CD4-positive, alpha-beta T cell treated with Interleukin-15 for 4 hours (primary cell): Measurements from ENCODE around the gene GBA2.
A peak's percentile ranks its signal among the peaks of the same experiment; 100 is the strongest.

Experiments used
- DNase-seq: peaks from one replicate; pipeline ENCODE4 v3.0.0-alpha.2; 2020; ENCODE audit warnings: low spot score

Gene GBA2

DNA sequence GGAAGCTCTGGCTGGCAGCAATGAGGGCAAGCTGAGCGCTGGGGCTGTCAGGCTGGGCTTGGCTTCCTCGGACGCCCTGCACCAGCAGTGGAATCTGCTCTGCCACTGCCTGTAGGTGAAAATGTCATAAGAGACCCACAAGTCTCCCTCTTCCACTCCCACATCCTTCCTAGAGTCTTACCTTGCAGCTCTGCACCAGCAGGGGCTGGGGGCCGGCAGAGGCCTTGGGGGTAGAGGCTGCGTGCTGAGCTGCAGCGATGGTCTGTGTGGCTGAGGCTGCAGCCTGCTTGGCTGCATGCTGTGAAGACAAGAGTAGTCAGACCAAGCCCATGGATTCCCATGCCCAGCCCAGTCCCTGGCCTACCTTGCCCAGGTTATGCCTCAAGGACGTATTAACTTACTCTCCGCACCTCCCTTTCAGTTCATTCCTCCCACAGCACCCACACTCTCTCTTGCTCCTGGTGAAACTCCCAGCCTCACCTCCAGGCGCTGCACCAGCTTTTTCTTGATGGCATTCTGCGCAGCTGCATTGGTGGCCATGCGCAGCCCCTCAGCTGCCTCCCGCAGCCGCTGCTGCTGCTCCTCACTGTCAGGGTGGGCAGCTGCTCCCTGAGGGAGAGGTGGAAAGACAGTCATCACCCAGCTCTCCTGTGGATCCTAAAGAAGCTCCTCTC, 34.3 kb downstream of the GBA2 start:
- no peak for DNase-seq

DNA sequence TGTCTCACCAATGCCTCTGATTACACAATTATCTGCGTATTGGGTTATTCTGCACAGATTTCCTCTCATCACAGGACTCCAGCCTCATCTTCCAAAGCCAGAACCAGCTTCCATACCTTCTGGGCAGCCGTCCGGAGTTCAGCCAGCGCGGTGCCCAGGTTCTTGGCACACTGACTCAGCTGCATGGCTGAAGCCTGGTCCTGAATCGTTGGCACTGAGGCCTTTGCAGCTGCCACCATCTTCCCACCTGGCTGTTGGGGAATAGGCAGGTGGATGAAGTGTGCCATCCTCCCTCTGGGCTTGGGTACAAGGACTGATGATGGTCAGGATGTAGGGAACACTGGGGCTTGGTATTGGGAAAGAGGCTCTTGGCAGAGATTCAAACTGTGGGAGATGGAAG, 34.9 kb downstream of the GBA2 start:
- DNase-seq = no peak

DNA sequence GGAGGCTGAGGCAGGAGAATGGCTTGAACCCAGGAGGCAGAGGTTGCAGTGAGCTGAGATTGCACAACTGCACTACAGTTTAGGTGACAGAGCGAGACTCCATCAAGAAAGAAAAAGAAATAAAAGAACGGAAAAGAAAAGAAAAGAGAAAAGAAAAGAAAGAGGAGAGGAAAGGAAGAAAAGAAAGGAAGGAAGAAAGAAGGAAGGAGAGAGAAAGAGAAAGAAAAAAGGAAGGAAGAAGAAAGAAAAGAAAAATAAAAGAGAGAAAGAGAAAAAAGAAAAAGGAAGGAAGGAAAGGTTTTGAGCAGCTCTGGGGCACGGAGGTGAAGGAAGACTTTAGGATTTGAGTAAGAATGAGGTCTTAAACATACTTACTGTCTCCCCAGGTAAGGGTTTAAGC, 35.5 kb downstream of the GBA2 start:
- DNase-seq = no peak

DNA sequence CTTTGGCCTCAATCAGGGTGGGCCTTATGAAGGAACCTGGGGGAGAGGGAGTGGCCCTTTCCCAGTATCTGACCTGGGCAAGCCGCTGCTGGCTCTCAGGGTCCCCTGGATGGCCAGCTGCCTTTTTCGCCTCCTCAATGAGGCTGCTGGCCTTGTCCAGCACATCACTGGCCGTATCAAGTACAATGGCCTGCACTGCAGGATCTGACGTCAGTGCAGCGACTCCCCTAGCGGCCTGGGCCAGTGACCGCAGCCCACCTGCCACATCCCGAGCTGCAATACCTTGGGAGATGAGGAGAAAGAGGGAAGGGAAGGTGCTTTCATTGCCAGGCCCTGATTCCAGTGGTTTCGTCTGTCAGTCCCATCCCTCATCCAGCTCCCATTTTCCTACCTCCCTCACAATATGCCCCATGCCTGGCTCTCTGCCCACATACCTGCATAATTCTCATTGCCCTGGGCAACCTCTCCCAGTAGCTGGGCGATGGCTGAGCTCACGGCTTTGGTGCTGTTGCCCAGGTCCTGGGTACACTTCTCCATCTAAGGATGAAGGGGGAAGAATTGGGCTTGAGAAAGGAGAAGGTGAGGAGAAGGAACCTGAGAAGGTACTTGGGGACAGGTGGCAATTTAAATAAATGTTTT, 36.1 kb downstream of the GBA2 start:
- no peak for DNase-seq

DNA sequence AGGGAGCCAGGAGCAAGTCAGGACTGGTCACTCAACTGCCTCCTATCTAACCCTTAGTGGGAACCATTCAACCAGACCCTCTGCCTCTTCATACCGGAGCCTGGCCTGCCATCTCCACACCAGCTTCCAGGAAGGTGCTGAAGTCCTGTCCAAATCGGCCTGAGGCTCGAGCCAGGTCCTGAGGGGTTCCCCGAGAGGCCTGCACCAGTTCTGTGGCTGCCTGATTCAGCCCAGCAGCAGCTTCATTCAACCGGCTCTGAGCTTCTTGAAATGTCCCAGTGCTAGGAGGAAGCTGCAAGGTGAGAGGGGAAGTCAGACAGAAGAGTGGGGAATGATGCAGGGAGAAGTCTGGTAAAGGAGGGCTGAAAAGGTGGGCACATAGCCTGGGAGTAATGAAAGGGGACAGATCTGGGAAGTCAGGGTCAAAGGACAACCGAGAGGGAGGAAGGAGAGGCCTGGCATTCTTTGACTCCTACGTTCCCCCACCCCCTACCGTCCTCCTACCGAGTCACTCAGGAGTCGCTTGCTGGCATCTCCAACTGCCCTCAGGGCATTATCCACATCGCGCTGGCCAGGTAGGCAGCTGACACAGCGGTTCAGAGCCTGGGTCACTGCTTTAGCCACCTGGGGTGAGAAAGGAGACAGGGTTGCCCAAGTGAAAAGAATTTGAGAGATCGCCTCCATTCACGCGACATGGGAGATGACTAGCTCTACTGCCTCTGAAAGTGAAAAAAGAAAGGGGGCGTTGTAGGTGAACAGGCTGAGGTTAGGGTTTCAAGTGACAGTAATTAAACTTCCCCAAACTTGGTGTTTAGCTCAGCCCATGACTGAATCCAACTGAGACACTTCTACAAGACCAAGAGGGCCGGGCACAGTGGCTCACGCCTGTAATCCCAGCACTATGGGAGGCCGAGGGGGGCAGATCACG, 37.3 kb downstream of the GBA2 start:
- no peak for DNase-seq

DNA sequence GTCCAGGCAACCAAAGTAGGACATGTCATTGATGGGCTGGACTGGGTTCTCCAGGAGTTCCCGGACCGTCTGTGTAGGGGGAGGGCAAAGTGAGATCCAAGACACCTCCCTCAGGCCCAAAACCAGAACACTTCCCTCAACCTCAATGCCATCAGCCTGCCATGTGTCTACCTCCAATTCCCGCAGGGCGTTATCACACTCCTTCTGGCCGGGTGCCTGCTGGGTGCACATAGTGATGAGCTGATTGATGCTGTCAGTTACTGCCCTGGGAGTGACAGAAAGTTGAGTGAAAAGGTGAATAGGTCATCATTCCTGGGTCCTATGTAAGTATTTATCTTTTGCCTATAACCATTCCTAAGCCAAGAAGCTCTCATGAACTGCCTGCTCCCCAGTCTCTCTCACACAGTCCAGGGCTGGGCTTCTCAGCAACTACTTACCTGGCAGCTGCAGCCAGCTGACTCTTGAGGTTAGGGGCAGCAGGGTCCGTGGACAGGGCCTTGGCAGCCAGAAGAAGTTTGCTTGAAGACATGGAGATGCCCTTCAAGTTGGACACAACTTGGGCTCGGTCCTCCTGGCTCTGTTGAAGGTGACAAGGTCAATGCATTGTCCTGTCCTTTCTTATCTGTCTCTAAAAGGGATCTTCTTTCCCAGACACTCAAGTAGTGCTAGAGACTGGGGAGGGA, 38.1 kb downstream of the GBA2 start:
- no peak for DNase-seq

DNA sequence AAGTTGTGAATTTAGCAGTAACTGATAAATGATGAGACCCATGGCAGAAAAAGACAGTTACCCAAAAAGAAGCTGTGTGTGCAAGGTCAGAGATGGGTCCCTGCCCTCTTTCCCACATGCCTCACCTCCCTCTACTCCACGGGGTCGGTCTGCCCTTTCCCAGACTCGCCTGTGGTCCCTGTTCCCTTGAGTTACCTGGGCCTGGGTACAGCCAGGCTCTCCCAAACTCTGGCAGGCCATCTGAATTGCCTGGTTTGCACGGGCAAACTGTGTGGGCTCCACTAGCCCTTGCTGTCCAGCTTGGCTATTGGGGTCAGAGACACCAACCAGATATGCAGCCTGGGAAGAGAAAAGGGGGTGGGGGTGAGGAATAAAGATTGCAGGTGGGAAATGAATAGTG, 40.9 kb downstream of the GBA2 start:
- DNase-seq = no peak

DNA sequence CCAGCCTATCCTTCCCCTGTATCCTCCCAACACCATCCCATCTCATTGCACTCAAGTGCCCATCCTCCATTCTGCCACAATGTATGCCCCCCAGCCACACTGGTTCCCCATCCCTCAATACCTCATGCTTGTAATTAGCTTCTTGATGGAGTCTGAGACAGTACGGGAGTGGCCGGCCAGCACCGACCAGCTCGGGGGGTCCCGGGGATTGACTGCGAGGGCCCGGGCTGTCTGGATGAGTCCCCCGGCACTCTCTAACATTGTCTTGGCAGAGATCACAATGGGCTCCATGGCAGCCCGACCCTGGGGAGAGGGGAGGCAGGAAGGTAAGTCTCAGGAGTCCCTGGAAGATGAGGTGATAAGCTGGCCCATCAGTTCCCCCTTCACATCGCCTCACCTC, 42.1 kb downstream of the GBA2 start:
- DNase-seq = no peak

DNA sequence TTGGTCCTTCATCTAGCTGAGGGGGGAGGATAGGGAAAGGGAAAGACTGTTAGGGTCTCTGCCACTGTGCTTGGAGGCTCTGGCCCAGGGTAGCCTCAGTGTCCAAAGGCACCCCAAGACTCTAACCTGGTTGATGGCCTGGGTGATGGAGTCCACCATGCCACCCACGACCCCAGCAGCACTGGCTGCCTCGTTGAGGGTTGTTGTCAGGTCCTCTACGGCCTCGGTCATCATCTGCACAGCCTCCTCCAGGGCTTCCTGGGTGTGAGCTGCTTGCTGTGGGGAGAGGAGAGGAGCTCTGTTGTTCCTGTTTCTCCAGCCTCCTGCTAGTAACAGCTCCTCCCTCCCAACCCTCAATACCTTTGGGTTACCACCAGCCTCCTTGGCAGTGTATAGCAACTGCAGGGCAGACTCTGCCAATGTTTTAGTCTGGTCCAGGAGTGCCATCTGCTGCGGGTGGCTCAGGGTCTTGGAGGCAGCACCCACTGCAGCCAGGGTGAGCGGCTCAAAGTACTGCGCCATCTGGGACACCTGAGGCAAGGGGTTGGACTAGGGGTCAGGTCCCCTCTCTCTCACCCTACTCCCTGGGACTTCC, 43.1 kb downstream of the GBA2 start:
- DNase-seq = no peak

DNA sequence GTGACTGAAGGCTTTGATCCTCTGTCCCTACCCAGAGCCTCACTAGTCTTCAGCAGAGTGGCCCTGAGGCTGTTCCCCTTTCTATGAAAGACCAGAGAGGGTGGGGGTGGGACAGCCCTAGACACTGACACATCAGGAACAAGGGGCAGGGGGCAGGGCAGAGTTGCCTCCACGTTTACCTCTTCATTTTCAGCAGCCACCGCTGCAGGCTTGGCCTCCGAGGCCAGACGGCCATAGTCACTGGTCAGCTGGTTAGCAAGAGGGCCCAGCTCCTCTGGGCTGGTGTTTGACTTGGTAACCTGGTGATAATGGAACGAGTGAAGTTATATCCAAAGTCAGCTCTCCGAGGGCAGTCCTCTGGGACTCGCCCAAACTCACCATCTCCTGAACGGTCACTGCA, 43.7 kb downstream of the GBA2 start:
- no peak for DNase-seq

DNA sequence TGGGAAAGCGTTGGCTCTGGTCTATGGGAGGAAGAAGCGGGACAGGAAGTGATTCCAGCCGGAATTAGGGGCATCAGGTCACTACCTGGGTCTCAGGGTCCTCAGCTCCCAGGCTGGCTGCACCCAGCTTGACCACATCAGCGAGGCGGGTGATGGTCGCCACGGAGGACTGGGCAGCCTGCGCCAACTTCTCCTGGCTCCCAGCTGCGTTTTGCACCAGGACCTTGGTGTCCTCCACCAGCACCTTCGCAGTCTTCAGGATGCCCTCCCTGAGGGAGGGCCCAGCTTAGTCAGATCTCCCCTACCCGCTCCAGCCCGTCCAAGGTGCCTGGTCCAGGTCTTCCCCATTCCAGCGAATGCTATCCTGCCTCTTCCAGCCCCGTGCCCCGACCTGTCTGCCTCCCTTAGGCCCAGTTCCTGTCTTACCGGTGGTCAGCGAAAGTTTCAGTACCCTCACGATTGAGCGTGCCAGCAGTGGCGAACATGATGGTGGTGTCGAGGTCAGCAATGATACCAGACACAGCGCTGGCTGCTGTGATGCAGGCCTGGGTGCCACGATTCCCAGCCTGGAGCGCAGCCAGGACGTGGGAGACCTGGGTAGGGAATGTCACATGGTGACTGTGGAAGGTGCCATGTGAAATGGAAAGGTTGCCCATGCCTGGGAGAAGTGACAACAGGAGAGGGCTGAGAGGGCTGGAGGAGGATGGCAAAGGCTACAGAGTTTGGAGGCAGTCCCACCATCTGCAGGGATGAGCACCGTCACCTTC, 44.9 kb downstream of the GBA2 start:
- DNase-seq = no peak

DNA sequence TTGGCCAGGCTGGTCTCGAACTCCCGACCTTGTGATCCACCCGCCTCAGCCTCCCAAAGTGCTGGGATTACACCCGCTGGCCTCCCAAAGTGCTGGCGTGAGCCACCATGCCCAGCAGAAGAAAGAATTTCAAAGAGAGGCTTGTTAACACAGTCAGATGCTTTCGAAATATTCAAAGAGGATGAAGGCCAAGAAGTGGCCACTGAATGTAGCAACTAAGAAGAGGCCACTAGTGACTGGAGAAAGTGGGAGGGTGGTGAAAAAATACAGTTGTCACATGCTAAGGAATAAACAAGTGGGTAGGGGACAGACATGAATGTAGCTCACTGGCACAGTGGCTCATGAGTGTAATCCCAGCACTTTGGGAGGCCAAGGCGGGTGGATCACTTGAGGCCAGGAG, 46.3 kb downstream of the GBA2 start:
- DNase-seq = no peak

DNA sequence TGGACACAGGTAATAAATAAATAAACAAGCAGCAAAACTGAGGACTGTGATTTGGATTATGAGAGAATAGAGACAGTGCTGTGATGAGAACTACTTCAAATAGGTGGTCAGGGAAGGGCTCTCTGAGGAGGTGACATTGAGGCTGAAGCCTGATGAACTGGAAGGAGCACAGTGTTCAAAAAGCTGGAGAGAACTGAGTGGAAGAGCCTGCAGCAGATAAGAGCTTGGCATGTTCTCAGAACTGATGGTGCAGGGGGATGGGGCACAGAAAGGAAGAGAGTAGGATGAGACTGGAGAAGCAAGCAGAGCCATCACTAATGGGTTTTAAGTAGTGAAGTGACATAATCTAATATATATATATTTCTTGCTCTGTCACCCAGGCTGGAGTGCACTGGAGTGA, 48.1 kb downstream of the GBA2 start:
- DNase-seq = no peak

DNA sequence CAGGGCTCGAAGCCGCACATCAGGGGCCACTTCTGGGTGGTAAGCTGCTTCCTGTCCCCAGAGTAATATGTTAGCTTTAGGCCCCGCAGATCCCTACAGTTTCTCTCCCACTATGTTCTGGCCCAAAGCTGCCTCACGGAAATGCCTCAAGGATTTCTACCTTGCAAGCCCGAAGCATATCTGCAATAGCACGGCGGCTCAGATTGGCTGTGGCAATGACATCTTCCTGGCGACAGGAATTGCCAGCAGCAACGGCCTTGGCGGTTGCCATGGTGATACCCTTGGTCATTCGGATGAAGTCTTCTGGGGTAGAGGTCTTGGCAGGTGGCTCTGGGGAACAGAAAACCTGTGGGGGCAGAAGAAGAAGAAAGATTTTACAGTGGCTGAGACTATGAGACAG, 49.0 kb downstream of the GBA2 start:
- no peak for DNase-seq

DNA sequence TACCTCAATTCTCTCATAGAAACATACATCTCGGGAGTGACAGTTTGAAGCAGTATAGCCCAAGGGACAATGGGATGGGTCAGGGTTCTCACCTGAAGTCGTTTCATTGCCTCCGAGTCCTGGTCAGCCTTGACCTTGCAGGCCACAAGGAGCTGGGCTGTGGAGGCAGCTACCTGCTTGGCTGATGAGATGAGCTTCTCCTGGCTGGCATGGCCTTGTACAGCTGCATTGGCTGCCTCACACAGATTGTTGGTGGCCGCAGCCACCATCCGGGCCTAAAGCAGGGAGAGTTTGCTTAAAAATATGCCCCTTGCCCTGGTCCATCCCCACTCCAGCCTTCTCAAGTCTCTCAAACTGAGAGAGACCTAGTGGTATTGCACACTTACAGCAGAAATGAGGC, 50.8 kb downstream of the GBA2 start:
- no peak for DNase-seq

DNA sequence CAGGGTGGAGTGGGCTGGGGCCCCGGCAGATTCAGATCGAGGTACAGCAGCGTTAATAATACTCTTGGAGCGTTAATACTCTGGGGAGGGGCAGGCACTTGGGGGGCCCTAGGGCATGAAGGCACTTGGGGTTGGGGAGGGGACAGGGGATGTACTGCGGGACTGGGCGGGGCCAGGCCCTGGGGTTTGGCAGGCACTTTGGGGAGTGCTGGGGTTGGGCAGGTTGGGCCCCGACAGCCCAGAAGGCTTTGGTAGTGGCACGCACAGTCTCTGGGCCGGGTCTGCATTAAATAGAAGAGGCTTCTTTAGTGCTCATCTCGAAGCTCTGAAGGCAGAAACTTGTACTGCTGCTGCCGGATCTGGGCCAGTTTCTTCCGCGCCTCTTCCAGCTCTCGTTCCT, 51.5 kb downstream of the GBA2 start:
- DNase-seq = no peak

DNA sequence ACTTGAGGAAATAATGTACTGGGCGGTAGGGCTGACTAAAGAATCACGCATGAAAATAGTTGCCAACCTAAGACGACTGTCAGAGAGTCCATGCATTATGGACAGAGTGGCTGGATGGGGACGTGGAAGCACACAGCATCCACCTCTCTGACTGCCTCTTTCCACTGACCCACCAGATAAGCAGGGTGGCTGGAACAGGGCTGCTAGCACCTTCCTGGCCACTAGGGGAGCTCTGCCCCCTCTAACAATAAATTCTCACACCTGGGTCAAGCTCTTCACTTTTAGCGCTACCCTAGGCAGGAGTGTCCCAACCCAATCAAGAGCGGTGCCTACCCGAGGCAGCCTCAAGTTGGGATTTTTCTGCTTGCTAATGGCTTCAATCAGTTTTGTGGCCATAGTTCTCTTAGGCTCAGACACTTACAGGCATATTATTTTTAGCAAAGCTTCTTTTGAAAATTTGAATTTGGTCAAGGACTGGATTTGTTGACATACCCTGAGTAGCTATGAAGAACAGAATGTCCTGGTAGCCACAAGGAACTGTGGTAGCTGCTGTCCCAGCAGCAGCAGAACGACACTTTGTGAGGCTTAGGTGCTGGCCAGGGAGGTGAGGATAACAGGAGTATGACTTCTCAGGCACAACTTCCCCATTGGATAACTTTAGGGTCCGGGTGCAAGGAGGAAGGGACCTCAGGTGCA, 52.4 kb downstream of the GBA2 start:
- DNase-seq = peak; percentile 59

DNA sequence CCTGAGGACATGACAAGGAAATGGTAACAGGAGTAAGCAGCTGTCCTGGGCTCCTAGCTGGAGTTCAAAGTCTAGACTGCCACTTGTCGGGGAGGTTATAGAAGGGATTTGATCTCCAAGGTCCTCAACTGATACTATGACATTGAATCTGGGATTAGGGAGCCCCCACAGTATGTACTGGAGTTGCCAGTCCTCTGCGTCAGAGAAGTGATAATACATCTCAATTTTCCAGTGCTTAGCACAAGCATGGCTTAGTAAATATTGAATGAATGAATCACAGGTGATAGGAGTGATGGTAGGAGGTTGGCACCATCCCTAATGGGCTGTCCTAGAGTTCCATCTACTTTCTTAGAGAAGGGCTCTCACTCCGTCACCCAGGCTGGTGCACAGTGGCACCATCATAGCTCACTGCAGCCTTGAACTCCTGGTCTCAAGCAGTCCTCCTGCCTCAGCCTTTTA, 53.1 kb downstream of the GBA2 start:
- DNase-seq = no peak

DNA sequence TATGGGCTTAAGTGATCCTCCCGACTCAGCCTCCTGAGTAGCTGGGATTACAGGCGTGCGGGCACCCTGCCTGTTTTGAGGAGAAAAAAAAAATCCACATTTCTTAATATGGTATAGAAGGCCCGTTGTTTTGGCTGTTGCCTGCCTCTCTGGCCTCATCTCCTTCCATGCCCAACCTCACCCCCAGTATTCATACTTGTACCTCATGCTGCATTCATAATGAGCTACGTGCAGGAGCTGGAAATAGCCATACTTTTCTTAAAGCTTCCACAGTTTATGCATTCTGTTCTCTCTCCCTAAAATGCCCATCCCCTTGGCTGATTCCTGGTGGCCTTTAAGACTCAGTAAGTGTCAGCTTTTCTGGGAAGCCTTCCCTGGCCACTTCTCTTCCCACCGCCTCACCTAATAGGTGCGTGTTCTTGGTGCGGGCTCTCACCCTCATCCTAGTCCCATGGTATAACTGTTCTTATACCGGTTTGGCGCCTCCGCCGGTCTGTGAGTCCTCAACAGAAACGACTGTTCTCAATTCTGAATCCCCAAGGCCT, 57.2 kb downstream of the GBA2 start:
- DNase-seq = no peak

DNA sequence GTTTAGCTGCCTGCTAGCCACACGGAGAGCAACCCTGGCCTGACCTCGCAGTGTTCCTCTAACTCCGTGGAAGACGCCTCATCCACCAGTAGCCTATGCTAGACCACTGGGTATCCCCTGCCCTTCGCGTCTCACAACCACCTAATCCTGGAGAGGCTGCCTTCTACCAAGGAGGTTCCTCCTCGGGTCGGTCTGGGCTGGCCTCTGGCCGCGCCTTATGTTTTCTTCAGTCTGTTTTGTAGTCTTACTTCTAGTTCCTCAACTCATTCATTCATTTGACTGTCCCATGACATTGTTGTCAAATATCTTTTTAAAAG, 57.7 kb downstream of the GBA2 start:
- DNase-seq = no peak
